SK-N-SH (cell line): ENCODE results near the gene AANAT. TPM values are rescaled to one million over a fixed set of nuclear protein-coding genes. Genes with fewer than 3 reads are reported as not detected.

Source experiments
- CTCF ChIA-PET: fragments of 300-600, 350-600 bp; formaldehyde crosslinking; extraction: SDS; loops from one replicate; lab custom pipeline; 2021; lab: Yijun Ruan, JAX
- POLR2A ChIA-PET: fragments of 350-600 bp; sonication (Branson Sonifier 250); formaldehyde crosslinking; extraction: SDS; loops from one replicate; lab custom pipeline; 2020; ENCODE audit warnings: antibody characterized with exemption, inconsistent platforms; lab: Yijun Ruan, JAX
- DNase-seq: peaks from one replicate; pipeline ENCODE4 v3.0.0; 2012
- H2AFZ ChIP-seq: fragments of 200-600 bp; sonication (generic); 2 replicates; pipeline ENCODE4 v1.8.1; 2016; ENCODE audit warnings: antibody characterized with exemption, mild to moderate bottlenecking, low read depth
- H3F3A ChIP-seq: fragments of 200-600 bp; sonication (generic); replicated peaks from 2 replicates; pipeline ENCODE3; 2016; ENCODE audit warnings: antibody characterized with exemption, mild to moderate bottlenecking; ENCODE audit not compliant: insufficient read depth
- H3K27ac ChIP-seq, 2 experiments: fragments of 200-500 bp in 1 of 2; fragments of 200-600 bp in 1 of 2; sonication (Bioruptor generic) in 1 of 2; sonication (generic), shearing (Covaris generic) in 1 of 2; 2 replicates each; pipeline versions ENCODE4 v1.5.1 to v1.6.1; 2014 to 2016; ENCODE audit warnings: low read depth in 2 of 2, inconsistent platforms in 1 of 2, low read length in 1 of 2, mild to moderate bottlenecking in 1 of 2, mixed read lengths in 1 of 2
- H3K27me3 ChIP-seq: fragments of 200-600 bp; sonication (generic), shearing (Covaris generic); 2 replicates; pipeline ENCODE4 v1.6.1; 2016; ENCODE audit warnings: mixed run types; ENCODE audit not compliant: insufficient read depth
- H3K36me3 ChIP-seq, 2 experiments: fragments of 200-500 bp in 1 of 2; fragments of 200-600 bp in 1 of 2; sonication (Bioruptor generic) in 1 of 2; sonication (generic) in 1 of 2; replicated peaks in 1 of 2; 2 replicates each; pipeline versions ENCODE3 to v1.5.1; 2014 to 2016; ENCODE audit warnings: low read length in 1 of 2, mild to moderate bottlenecking in 1 of 2; ENCODE audit not compliant: insufficient read depth in 2 of 2, control insufficient read depth in 1 of 2
- H3K4me1 ChIP-seq, 2 experiments: fragments of 200-500 bp in 1 of 2; fragments of 200-600 bp in 1 of 2; sonication (Bioruptor generic) in 1 of 2; sonication (generic), shearing (Covaris generic) in 1 of 2; 2 replicates each; pipeline versions ENCODE4 v1.5.1 to v1.6.1; 2014 to 2016; ENCODE audit warnings: low read depth in 1 of 2, low read length in 1 of 2, mixed run types in 1 of 2; ENCODE audit not compliant: insufficient read depth in 2 of 2, control insufficient read depth in 1 of 2
- H3K4me2 ChIP-seq: fragments of 200-600 bp; sonication (generic), shearing (Covaris generic); 2 replicates; pipeline ENCODE4 v1.6.1; 2017; ENCODE audit warnings: mixed run types
- H3K4me3 ChIP-seq, 2 experiments: fragments of 200-500 bp in 1 of 2; fragments of 200-600 bp in 1 of 2; sonication (Bioruptor generic) in 1 of 2; sonication (generic), shearing (Covaris generic) in 1 of 2; 2 replicates each; pipeline versions ENCODE4 v1.5.1 to v1.8.1; 2014 to 2016; ENCODE audit warnings: low read depth in 2 of 2, inconsistent platforms in 1 of 2, low read length in 1 of 2, mild to moderate bottlenecking in 1 of 2, mixed read lengths in 1 of 2, moderate library complexity in 1 of 2
- H3K79me2 ChIP-seq: fragments of 200-600 bp; sonication (generic); 2 replicates; pipeline ENCODE4 v1.8.1; 2017; ENCODE audit warnings: mild to moderate bottlenecking; ENCODE audit not compliant: insufficient read depth
- H3K9ac ChIP-seq: fragments of 200-600 bp; sonication (generic); 2 replicates; pipeline ENCODE4 v1.6.1; 2017; ENCODE audit warnings: mixed run types
- H3K9me2 ChIP-seq: fragments of 200-600 bp; sonication (generic); 2 replicates; pipeline ENCODE4 v1.6.1; 2017; ENCODE audit warnings: mixed run types
- H3K9me3 ChIP-seq: fragments of 200-600 bp; sonication (generic); 2 replicates; pipeline ENCODE4 v1.6.1; 2017; ENCODE audit warnings: mixed run types, mild to moderate bottlenecking, moderate library complexity
- H4K20me1 ChIP-seq: fragments of 200-600 bp; sonication (generic); 2 replicates; pipeline ENCODE4 v1.6.1; 2017; ENCODE audit warnings: mild to moderate bottlenecking, mixed run types; ENCODE audit not compliant: insufficient read depth
- CTCF ChIP-seq: fragments of 200-600 bp; sonication (generic); IDR thresholded peaks from 2 replicates; pipeline ENCODE4 v1.6.1; 2017; ENCODE audit warnings: antibody characterized with exemption, mild to moderate bottlenecking, moderate library complexity
- EP300 ChIP-seq, 2 experiments: IDR thresholded peaks; 2 replicates each; pipeline versions ENCODE4 v1.4.0 to v1.6.1; 2012; ENCODE audit warnings: borderline replicate concordance in 1 of 2, low read depth in 1 of 2, low read length in 1 of 2
- FOXJ3 ChIP-seq: sonication (generic); formaldehyde crosslinking; IDR thresholded peaks from 2 replicates; pipeline ENCODE4 v1.5.1; 2020; ENCODE audit warnings: mild to moderate bottlenecking, missing genetic modification reagents
- MAX ChIP-seq: IDR thresholded peaks from 2 replicates; pipeline ENCODE4 v1.4.0; 2012; ENCODE audit warnings: low read depth
- MEF2A ChIP-seq: IDR thresholded peaks from 2 replicates; pipeline ENCODE4 v1.4.0; 2012; ENCODE audit warnings: low read depth, borderline replicate concordance
- MXI1 ChIP-seq: IDR thresholded peaks from 2 replicates; pipeline ENCODE4 v1.6.1; 2012; ENCODE audit warnings: mild to moderate bottlenecking, low read depth, low read length, improper control_type of control experiment
- POLR2AphosphoS5 ChIP-seq: IDR thresholded peaks from 2 replicates; pipeline ENCODE4 v1.6.1; 2012; ENCODE audit warnings: low read depth, low read length
- RCOR1 ChIP-seq: fragments of 150-350 bp; IDR thresholded peaks from 2 replicates; pipeline ENCODE4 v1.6.1; 2017; ENCODE audit warnings: antibody characterized with exemption, low read length
- RFX5 ChIP-seq: IDR thresholded peaks from 2 replicates; pipeline ENCODE4 v1.6.1; 2012; ENCODE audit warnings: mild to moderate bottlenecking, improper control_type of control experiment, low read length
- TEAD4 ChIP-seq: IDR thresholded peaks from 2 replicates; pipeline ENCODE4 v1.4.0; 2012; ENCODE audit warnings: mild to moderate bottlenecking, borderline replicate concordance; ENCODE audit not compliant: insufficient read depth
- YY1 ChIP-seq: IDR thresholded peaks from 2 replicates; pipeline ENCODE4 v1.4.0; 2012; ENCODE audit warnings: low read depth, mild to moderate bottlenecking
- WGBS: methylation state at CpG from one replicate; pipeline ENCODE4 v1.1.6; 2017; ENCODE audit warnings: low lambda C conversion rate; 5-methylcytosine and 5-hydroxymethylcytosine counted together
- polyA plus RNA-seq, 3 experiments: library from polyadenylated mRNA; depleted of rRNA; stranded (reverse); fragments of >200 nt; gene quantifications; 2 replicates each; pipeline ENCODE4 v1.2.3, GENCODE V29; 2012

The AANAT gene
- polyA plus RNA-seq, 1 of the 3 experiments (the other 2 are of a cell fraction) = 0.26 TPM

GRCh38 chr17:76432004-76432403 is 35.4 kb upstream of the AANAT start:
- CTCF ChIA-PET = interaction anchor here (1.0 to 3.0 kb wide), 6 partner anchors 14 to 436 kb away, joined by 3 to 17 read pairs (median 4); partner anchors contain the start of gene MGAT5B
- WGBS = 95% methylated on average over 6 of the region's 6 CpGs
- Histone ChIP-seq H3K36me3 (no peaks in the 10 kb centered on the region), H3K4me3 (no peak overlapping the region), H3K4me1 (peaks cover 9 to 10% of the 10 kb centered on the region in 2 experiments; a peak in 2 of 4 replicates), H3K9me3 (no peaks in the 10 kb centered on the region), H3K27me3 (no peaks in the 10 kb centered on the region), H3K9me2 (no peaks in the 10 kb centered on the region), H3K79me2 (peaks cover 88% of the 10 kb centered on the region), H4K20me1 (peaks cover 60% of the 10 kb centered on the region), H3K4me2 (no peak overlapping the region), H3F3A (peaks cover 3% of the 10 kb centered on the region), H3K9ac (no peak overlapping the region), H3K27ac (no peak overlapping the region), H2AFZ (no peak overlapping the region)
- POLR2A ChIA-PET = no interaction called here
- peak; percentile 57 for TF ChIP-seq MXI1
- TF ChIP-seq YY1 = no peak
- no peak for DNase-seq

GRCh38 chr17:76432712-76433336 is 34.6 kb upstream of the AANAT start:
- Histone ChIP-seq H3K36me3 (no peaks in the 10 kb centered on the region), H3K79me2 (peaks cover 92% of the 10 kb centered on the region), H3K9me3 (no peaks in the 10 kb centered on the region), H3K27ac (no peak overlapping the region), H3K4me3 (no peak overlapping the region), H4K20me1 (peaks cover 64% of the 10 kb centered on the region), H3K9ac (no peak overlapping the region), H3K4me1 (peaks cover under 1 to 8% of the 10 kb centered on the region in 2 experiments; a peak in 2 of 4 replicates), H2AFZ (no peak overlapping the region), H3K4me2 (no peak overlapping the region), H3K27me3 (no peaks in the 10 kb centered on the region), H3K9me2 (no peaks in the 10 kb centered on the region), H3F3A (no peaks in the 10 kb centered on the region)
- TF ChIP-seq POLR2AphosphoS5 = no peak
- no peak for TF ChIP-seq FOXJ3 (CRISPR knock-in tag)
- peak; percentile 64 for TF ChIP-seq CTCF
- TF ChIP-seq MAX = no peak
- no peak for TF ChIP-seq YY1
- no peak for TF ChIP-seq EP300 (IDR thresholded peaks at IDR 0.05; ENCODE audit: borderline replicate concordance in 1 of 2, low read depth in 1 of 2, low read length in 1 of 2)
- TF ChIP-seq RCOR1 = no peak
- no peak for TF ChIP-seq TEAD4
- no peak for TF ChIP-seq MEF2A
- peak; percentile 96 for TF ChIP-seq RFX5
- no peak for DNase-seq
- ChIA-PET CTCF (no interaction called here), POLR2A (no interaction called here)
- 89% methylated on average over 3 of the region's 3 CpGs for WGBS
